Activated T-helper 17 cell treated with anti-CD3 and anti-CD28 coated beads, Interleukin-2, amount 50 U/mL, for 72 hours (primary cell): ENCODE data around the gene KLF15. TPM values are rescaled to one million over a fixed set of nuclear protein-coding genes. Genes with fewer than 3 reads are reported as not detected.

ENCODE experiments used
- ATAC-seq: fragments of 150-1000 bp; cut with Tn5 transposase; replicated peaks from 2 replicates; pipeline ENCODE4 v1.10.0; 2021; ENCODE audit warnings: mild to moderate bottlenecking, moderate library complexity
- H3K27ac Mint-ChIP-seq: one replicate; pipeline ENCODE4 v1.8.0; 2022; ENCODE audit warnings: mixed read lengths
- H3K27me3 Mint-ChIP-seq: one replicate; pipeline ENCODE4 v1.8.0; 2022; ENCODE audit warnings: mixed read lengths
- H3K36me3 Mint-ChIP-seq: one replicate; pipeline ENCODE4 v1.8.0; 2022; ENCODE audit warnings: low read depth, mild to moderate bottlenecking, mixed read lengths
- H3K4me1 Mint-ChIP-seq: one replicate; pipeline ENCODE4 v1.8.0; 2022; ENCODE audit warnings: mixed read lengths
- H3K4me3 Mint-ChIP-seq: one replicate; pipeline ENCODE4 v1.8.0; 2022; ENCODE audit warnings: mild to moderate bottlenecking, mixed read lengths
- H3K9me3 Mint-ChIP-seq: one replicate; pipeline ENCODE4 v1.8.0; 2022; ENCODE audit warnings: mixed read lengths
- total RNA-seq, 2 donors: library from RNA; stranded (reverse); gene quantifications; one replicate each; pipeline ENCODE4 v1.2.3, GENCODE V29; 2022

KLF15 gene
- total RNA-seq, result under 1 TPM in 1 of 2 donors, not detected in 1; 0.16 TPM

- ATAC-seq, result peak; percentile 95
- no peaks in the 10 kb centered on the region for H3K9me3 Mint-ChIP-seq
- H3K27me3 Mint-ChIP-seq, result peaks cover 36% of the 10 kb centered on the region
- no peak within 1 kb of the TSS for H3K27ac Mint-ChIP-seq
- peaks cover 5% of the 10 kb centered on the region for H3K4me1 Mint-ChIP-seq
- peak within 1 kb of the TSS; percentile 78 for H3K4me3 Mint-ChIP-seq
- no peaks in the 10 kb centered on the region for H3K36me3 Mint-ChIP-seq
These were observed at the start of gene KLF15 for GRCh38 chr3:126357295-126358037. Gene KLF15, minus strand, starts transcription at chr3:126357408. Its CDS starts 4,486 bp downstream, at chr3:126352922.

GRCh38 chr3:126406389-126407296 is 49.4 kb upstream of the KLF15 start:
- no peak overlapping the region for H3K4me3 Mint-ChIP-seq
- no peaks in the 10 kb centered on the region for H3K36me3 Mint-ChIP-seq
- peaks cover 47% of the 10 kb centered on the region for H3K27me3 Mint-ChIP-seq
- no peaks in the 10 kb centered on the region for H3K9me3 Mint-ChIP-seq
- H3K4me1 Mint-ChIP-seq, result no peaks in the 10 kb centered on the region
- no peak for ATAC-seq
- H3K27ac Mint-ChIP-seq, result no peak overlapping the region

GRCh38 chr3:126402666-126403302 is 45.6 kb upstream of the KLF15 start:
- no peaks in the 10 kb centered on the region for H3K4me1 Mint-ChIP-seq
- H3K4me3 Mint-ChIP-seq, result no peak overlapping the region
- no peaks in the 10 kb centered on the region for H3K36me3 Mint-ChIP-seq
- peaks cover 32% of the 10 kb centered on the region for H3K27me3 Mint-ChIP-seq
- no peak for ATAC-seq
- H3K27ac Mint-ChIP-seq, result no peak overlapping the region
- no peaks in the 10 kb centered on the region for H3K9me3 Mint-ChIP-seq

- ATAC-seq, result no peak
- Mint-ChIP-seq H3K27me3 (peaks cover 31% of the 10 kb centered on the region), H3K27ac (no peak overlapping the region), H3K4me3 (no peak overlapping the region), H3K36me3 (no peaks in the 10 kb centered on the region), H3K4me1 (no peaks in the 10 kb centered on the region), H3K9me3 (no peaks in the 10 kb centered on the region)
These were observed 45.0 kb upstream of the KLF15 start for GRCh38 chr3:126402178-126402577.

- Mint-ChIP-seq H3K27me3 (peaks cover 27% of the 10 kb centered on the region), H3K4me3 (no peak overlapping the region), H3K9me3 (no peaks in the 10 kb centered on the region), H3K4me1 (no peaks in the 10 kb centered on the region), H3K27ac (no peak overlapping the region), H3K36me3 (no peaks in the 10 kb centered on the region)
- no peak for ATAC-seq
These were observed 44.5 kb upstream of the KLF15 start for GRCh38 chr3:126401611-126402160.

GRCh38 chr3:126399756-126400155 is 42.5 kb upstream of the KLF15 start:
- Mint-ChIP-seq H3K27me3 (peaks cover 24% of the 10 kb centered on the region), H3K36me3 (no peaks in the 10 kb centered on the region), H3K9me3 (no peaks in the 10 kb centered on the region), H3K27ac (no peak overlapping the region), H3K4me3 (no peak overlapping the region), H3K4me1 (no peaks in the 10 kb centered on the region)
- no peak for ATAC-seq

- no peak overlapping the region for H3K27ac Mint-ChIP-seq
These were observed 42.1 kb upstream of the KLF15 start for GRCh38 chr3:126399351-126399735.

GRCh38 chr3:126398423-126399350 is 41.5 kb upstream of the KLF15 start:
- Mint-ChIP-seq H3K27ac (no peak overlapping the region), H3K4me1 (no peaks in the 10 kb centered on the region), H3K27me3 (peaks cover 31% of the 10 kb centered on the region), H3K4me3 (no peak overlapping the region), H3K36me3 (no peaks in the 10 kb centered on the region), H3K9me3 (no peaks in the 10 kb centered on the region)
- no peak for ATAC-seq

More at GRCh38 chr3:126399351-126399735, 42.1 kb upstream of the KLF15 start:
- Mint-ChIP-seq H3K27me3 (peaks cover 25% of the 10 kb centered on the region), H3K4me1 (no peaks in the 10 kb centered on the region), H3K9me3 (no peaks in the 10 kb centered on the region), H3K36me3 (no peaks in the 10 kb centered on the region), H3K4me3 (no peak overlapping the region)
- ATAC-seq, result no peak

GRCh38 chr3:126397610-126398422 is 40.6 kb upstream of the KLF15 start:
- no peaks in the 10 kb centered on the region for H3K36me3 Mint-ChIP-seq
- no peaks in the 10 kb centered on the region for H3K4me1 Mint-ChIP-seq
- peaks cover 37% of the 10 kb centered on the region for H3K27me3 Mint-ChIP-seq
- H3K9me3 Mint-ChIP-seq, result no peaks in the 10 kb centered on the region
- no peak overlapping the region for H3K4me3 Mint-ChIP-seq
- no peak for ATAC-seq
- H3K27ac Mint-ChIP-seq, result no peak overlapping the region

GRCh38 chr3:126396536-126396935 is 39.3 kb upstream of the KLF15 start:
- H3K4me1 Mint-ChIP-seq, result no peaks in the 10 kb centered on the region
- H3K27ac Mint-ChIP-seq, result no peak overlapping the region
- H3K9me3 Mint-ChIP-seq, result no peaks in the 10 kb centered on the region
- H3K36me3 Mint-ChIP-seq, result no peaks in the 10 kb centered on the region
- H3K4me3 Mint-ChIP-seq, result no peak overlapping the region
- ATAC-seq, result no peak
- H3K27me3 Mint-ChIP-seq, result peaks cover 37% of the 10 kb centered on the region

GRCh38 chr3:126395846-126396513 is 38.8 kb upstream of the KLF15 start:
- no peak overlapping the region for H3K27ac Mint-ChIP-seq
- no peaks in the 10 kb centered on the region for H3K36me3 Mint-ChIP-seq
- H3K4me1 Mint-ChIP-seq, result no peaks in the 10 kb centered on the region
- H3K9me3 Mint-ChIP-seq, result no peaks in the 10 kb centered on the region
- H3K4me3 Mint-ChIP-seq, result no peak overlapping the region
- ATAC-seq, result no peak
- peaks cover 39% of the 10 kb centered on the region for H3K27me3 Mint-ChIP-seq

GRCh38 chr3:126394977-126395321 is 37.7 kb upstream of the KLF15 start:
- peaks cover 44% of the 10 kb centered on the region for H3K27me3 Mint-ChIP-seq

More at GRCh38 chr3:126394977-126395321, 37.7 kb upstream of the KLF15 start:
- ATAC-seq, result no peak
- H3K36me3 Mint-ChIP-seq, result no peaks in the 10 kb centered on the region
- no peak overlapping the region for H3K27ac Mint-ChIP-seq
- H3K9me3 Mint-ChIP-seq, result no peaks in the 10 kb centered on the region
- no peaks in the 10 kb centered on the region for H3K4me1 Mint-ChIP-seq
- H3K4me3 Mint-ChIP-seq, result no peak overlapping the region
